SK-N-SH (cell line): Measurements from ENCODE around the gene DIPK1C. TPM values are rescaled to one million over a fixed set of nuclear protein-coding genes. Genes with fewer than 3 reads are reported as not detected.

ENCODE experiments used
- CTCF ChIA-PET: fragments of 300-600, 350-600 bp; formaldehyde crosslinking; extraction: SDS; loops from one replicate; lab custom pipeline; 2021; lab: Yijun Ruan, JAX
- POLR2A ChIA-PET: fragments of 350-600 bp; sonication (Branson Sonifier 250); formaldehyde crosslinking; extraction: SDS; loops from one replicate; lab custom pipeline; 2020; ENCODE audit warnings: antibody characterized with exemption, inconsistent platforms; lab: Yijun Ruan, JAX
- DNase-seq: peaks from one replicate; pipeline ENCODE4 v3.0.0; 2012
- H2AFZ ChIP-seq: fragments of 200-600 bp; sonication (generic); 2 replicates; pipeline ENCODE4 v1.8.1; 2016; ENCODE audit warnings: antibody characterized with exemption, mild to moderate bottlenecking, low read depth
- H3F3A ChIP-seq: fragments of 200-600 bp; sonication (generic); replicated peaks from 2 replicates; pipeline ENCODE3; 2016; ENCODE audit warnings: antibody characterized with exemption, mild to moderate bottlenecking; ENCODE audit not compliant: insufficient read depth
- H3K27ac ChIP-seq, 2 experiments: fragments of 200-500 bp in 1 of 2; fragments of 200-600 bp in 1 of 2; sonication (Bioruptor generic) in 1 of 2; sonication (generic), shearing (Covaris generic) in 1 of 2; 2 replicates each; pipeline versions ENCODE4 v1.5.1 to v1.6.1; 2014 to 2016; ENCODE audit warnings: low read depth in 2 of 2, inconsistent platforms in 1 of 2, low read length in 1 of 2, mild to moderate bottlenecking in 1 of 2, mixed read lengths in 1 of 2
- H3K27me3 ChIP-seq: fragments of 200-600 bp; sonication (generic), shearing (Covaris generic); 2 replicates; pipeline ENCODE4 v1.6.1; 2016; ENCODE audit warnings: mixed run types; ENCODE audit not compliant: insufficient read depth
- H3K36me3 ChIP-seq, 2 experiments: fragments of 200-500 bp in 1 of 2; fragments of 200-600 bp in 1 of 2; sonication (Bioruptor generic) in 1 of 2; sonication (generic) in 1 of 2; replicated peaks in 1 of 2; 2 replicates each; pipeline versions ENCODE3 to v1.5.1; 2014 to 2016; ENCODE audit warnings: low read length in 1 of 2, mild to moderate bottlenecking in 1 of 2; ENCODE audit not compliant: insufficient read depth in 2 of 2, control insufficient read depth in 1 of 2
- H3K4me1 ChIP-seq, 2 experiments: fragments of 200-500 bp in 1 of 2; fragments of 200-600 bp in 1 of 2; sonication (Bioruptor generic) in 1 of 2; sonication (generic), shearing (Covaris generic) in 1 of 2; 2 replicates each; pipeline versions ENCODE4 v1.5.1 to v1.6.1; 2014 to 2016; ENCODE audit warnings: low read depth in 1 of 2, low read length in 1 of 2, mixed run types in 1 of 2; ENCODE audit not compliant: insufficient read depth in 2 of 2, control insufficient read depth in 1 of 2
- H3K4me2 ChIP-seq: fragments of 200-600 bp; sonication (generic), shearing (Covaris generic); 2 replicates; pipeline ENCODE4 v1.6.1; 2017; ENCODE audit warnings: mixed run types
- H3K4me3 ChIP-seq, 2 experiments: fragments of 200-500 bp in 1 of 2; fragments of 200-600 bp in 1 of 2; sonication (Bioruptor generic) in 1 of 2; sonication (generic), shearing (Covaris generic) in 1 of 2; 2 replicates each; pipeline versions ENCODE4 v1.5.1 to v1.8.1; 2014 to 2016; ENCODE audit warnings: low read depth in 2 of 2, inconsistent platforms in 1 of 2, low read length in 1 of 2, mild to moderate bottlenecking in 1 of 2, mixed read lengths in 1 of 2, moderate library complexity in 1 of 2
- H3K79me2 ChIP-seq: fragments of 200-600 bp; sonication (generic); 2 replicates; pipeline ENCODE4 v1.8.1; 2017; ENCODE audit warnings: mild to moderate bottlenecking; ENCODE audit not compliant: insufficient read depth
- H3K9ac ChIP-seq: fragments of 200-600 bp; sonication (generic); 2 replicates; pipeline ENCODE4 v1.6.1; 2017; ENCODE audit warnings: mixed run types
- H3K9me2 ChIP-seq: fragments of 200-600 bp; sonication (generic); 2 replicates; pipeline ENCODE4 v1.6.1; 2017; ENCODE audit warnings: mixed run types
- H3K9me3 ChIP-seq: fragments of 200-600 bp; sonication (generic); 2 replicates; pipeline ENCODE4 v1.6.1; 2017; ENCODE audit warnings: mixed run types, mild to moderate bottlenecking, moderate library complexity
- H4K20me1 ChIP-seq: fragments of 200-600 bp; sonication (generic); 2 replicates; pipeline ENCODE4 v1.6.1; 2017; ENCODE audit warnings: mild to moderate bottlenecking, mixed run types; ENCODE audit not compliant: insufficient read depth
- CHD2 ChIP-seq: fragments of 150-350 bp; IDR thresholded peaks from 2 replicates; pipeline ENCODE4 v1.6.1; 2018; ENCODE audit warnings: low read length; ENCODE audit not compliant: partially characterized antibody
- ELF1 ChIP-seq: IDR thresholded peaks from 2 replicates; pipeline ENCODE4 v1.4.0; 2012
- EP300 ChIP-seq, 2 experiments: IDR thresholded peaks; 2 replicates each; pipeline versions ENCODE4 v1.4.0 to v1.6.1; 2012; ENCODE audit warnings: borderline replicate concordance in 1 of 2, low read depth in 1 of 2, low read length in 1 of 2
- FOSL2 ChIP-seq: IDR thresholded peaks from 2 replicates; pipeline ENCODE4 v1.4.0; 2012; ENCODE audit warnings: low read depth, mild to moderate bottlenecking, moderate library complexity, borderline replicate concordance
- FOXM1 ChIP-seq: IDR thresholded peaks from 2 replicates; pipeline ENCODE4 v1.4.0; 2012; ENCODE audit warnings: low read depth, mild to moderate bottlenecking
- JUND ChIP-seq: IDR thresholded peaks from 2 replicates; pipeline ENCODE4 v1.4.0; 2012
- MEF2A ChIP-seq: IDR thresholded peaks from 2 replicates; pipeline ENCODE4 v1.4.0; 2012; ENCODE audit warnings: low read depth, borderline replicate concordance
- NRF1 ChIP-seq: IDR thresholded peaks from 2 replicates; pipeline ENCODE4 v1.6.1; 2012; ENCODE audit warnings: low read depth, mild to moderate bottlenecking, low read length
- RFX5 ChIP-seq: IDR thresholded peaks from 2 replicates; pipeline ENCODE4 v1.6.1; 2012; ENCODE audit warnings: mild to moderate bottlenecking, improper control_type of control experiment, low read length
- RXRA ChIP-seq: IDR thresholded peaks from 2 replicates; pipeline ENCODE4 v1.4.0; 2012; ENCODE audit warnings: low read depth, mild to moderate bottlenecking, borderline replicate concordance
- SIN3A ChIP-seq: IDR thresholded peaks from 2 replicates; pipeline ENCODE4 v1.6.1; 2012; ENCODE audit warnings: low read depth, mild to moderate bottlenecking, low read length, moderate library complexity, borderline replicate concordance
- TAF1 ChIP-seq: IDR thresholded peaks from 2 replicates; pipeline ENCODE4 v1.6.1; 2012; ENCODE audit warnings: low read depth, mild to moderate bottlenecking, low read length, moderate library complexity, borderline replicate concordance
- TCF12 ChIP-seq: IDR thresholded peaks from 2 replicates; pipeline ENCODE4 v1.4.0; 2012
- YY1 ChIP-seq: IDR thresholded peaks from 2 replicates; pipeline ENCODE4 v1.4.0; 2012; ENCODE audit warnings: low read depth, mild to moderate bottlenecking
- ZBTB33 ChIP-seq: IDR thresholded peaks from 2 replicates; pipeline ENCODE4 v1.4.0; 2012; ENCODE audit warnings: low read depth, borderline replicate concordance
- WGBS: methylation state at CpG from one replicate; pipeline ENCODE4 v1.1.6; 2017; ENCODE audit warnings: low lambda C conversion rate; 5-methylcytosine and 5-hydroxymethylcytosine counted together
- polyA plus RNA-seq, 3 experiments: library from polyadenylated mRNA; depleted of rRNA; stranded (reverse); fragments of >200 nt; gene quantifications; 2 replicates each; pipeline ENCODE4 v1.2.3, GENCODE V29; 2012
- TF ChIP-seq, protein P1 (sequence below): fragments of 150-350 bp; IDR thresholded peaks from 2 replicates; pipeline ENCODE4 v1.6.1; 2016; ENCODE audit warnings: mild to moderate bottlenecking, low read depth, low read length
- TF ChIP-seq, protein P2 (sequence below): fragments of 200-600 bp; sonication (generic); IDR thresholded peaks from 2 replicates; pipeline ENCODE4 v1.6.1; 2017; ENCODE audit warnings: antibody characterized with exemption, mild to moderate bottlenecking, moderate library complexity
- TF ChIP-seq, protein P3 (sequence below): fragments of 150-350 bp; IDR thresholded peaks from 2 replicates; pipeline ENCODE4 v1.6.1; 2017; ENCODE audit warnings: antibody characterized with exemption, low read length, low read depth, borderline replicate concordance

DIPK1C gene
- polyA plus RNA-seq, 1 of the 3 experiments (the other 2 are of a cell fraction), result not detected

DNA sequence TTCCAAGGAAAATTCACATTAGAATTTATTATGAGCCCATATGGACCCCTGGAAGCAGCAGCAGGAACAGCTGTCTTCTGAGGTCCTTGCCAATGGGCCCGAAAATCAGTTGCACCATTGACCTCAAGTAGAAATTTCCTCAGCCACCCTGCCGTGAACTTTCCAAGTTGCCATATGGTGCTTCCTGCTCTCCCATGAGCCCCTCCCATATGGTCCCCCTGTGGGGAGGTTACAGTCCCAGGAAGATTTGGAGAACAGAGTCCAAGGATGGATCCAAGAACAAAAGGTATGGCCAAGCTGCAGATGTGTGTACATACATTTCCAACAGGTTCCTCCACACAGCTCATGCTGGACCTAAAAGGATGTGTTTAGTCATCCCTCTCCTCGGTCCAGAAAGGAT lies 34.6 kb downstream of the DIPK1C start:
- Histone ChIP-seq H3K4me1 (no peaks in the 10 kb centered on the region), H3F3A (no peaks in the 10 kb centered on the region), H2AFZ (no peak overlapping the region), H3K27ac (no peak overlapping the region), H3K9me3 (no peaks in the 10 kb centered on the region), H4K20me1 (no peaks in the 10 kb centered on the region)
- 0% methylated on average over 3 of the region's 3 CpGs for whole genome bisulfite sequencing
- no peak for TF ChIP-seq RXRA
- TF ChIP-seq, protein P1, sequence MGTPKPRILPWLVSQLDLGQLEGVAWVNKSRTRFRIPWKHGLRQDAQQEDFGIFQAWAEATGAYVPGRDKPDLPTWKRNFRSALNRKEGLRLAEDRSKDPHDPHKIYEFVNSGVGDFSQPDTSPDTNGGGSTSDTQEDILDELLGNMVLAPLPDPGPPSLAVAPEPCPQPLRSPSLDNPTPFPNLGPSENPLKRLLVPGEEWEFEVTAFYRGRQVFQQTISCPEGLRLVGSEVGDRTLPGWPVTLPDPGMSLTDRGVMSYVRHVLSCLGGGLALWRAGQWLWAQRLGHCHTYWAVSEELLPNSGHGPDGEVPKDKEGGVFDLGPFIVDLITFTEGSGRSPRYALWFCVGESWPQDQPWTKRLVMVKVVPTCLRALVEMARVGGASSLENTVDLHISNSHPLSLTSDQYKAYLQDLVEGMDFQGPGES, result no peak
- no peak for TF ChIP-seq CHD2
- TF ChIP-seq FOXM1, result no peak
- no peak for TF ChIP-seq YY1
- TF ChIP-seq TAF1, result no peak
- TF ChIP-seq ELF1, result no peak
- no peak for TF ChIP-seq FOSL2
- no peak for TF ChIP-seq RFX5
- no peak for TF ChIP-seq EP300 (IDR thresholded peaks at IDR 0.05; ENCODE audit: borderline replicate concordance in 1 of 2, low read depth in 1 of 2, low read length in 1 of 2)
- TF ChIP-seq NRF1, result no peak
- TF ChIP-seq JUND, result no peak
- TF ChIP-seq, protein P2, sequence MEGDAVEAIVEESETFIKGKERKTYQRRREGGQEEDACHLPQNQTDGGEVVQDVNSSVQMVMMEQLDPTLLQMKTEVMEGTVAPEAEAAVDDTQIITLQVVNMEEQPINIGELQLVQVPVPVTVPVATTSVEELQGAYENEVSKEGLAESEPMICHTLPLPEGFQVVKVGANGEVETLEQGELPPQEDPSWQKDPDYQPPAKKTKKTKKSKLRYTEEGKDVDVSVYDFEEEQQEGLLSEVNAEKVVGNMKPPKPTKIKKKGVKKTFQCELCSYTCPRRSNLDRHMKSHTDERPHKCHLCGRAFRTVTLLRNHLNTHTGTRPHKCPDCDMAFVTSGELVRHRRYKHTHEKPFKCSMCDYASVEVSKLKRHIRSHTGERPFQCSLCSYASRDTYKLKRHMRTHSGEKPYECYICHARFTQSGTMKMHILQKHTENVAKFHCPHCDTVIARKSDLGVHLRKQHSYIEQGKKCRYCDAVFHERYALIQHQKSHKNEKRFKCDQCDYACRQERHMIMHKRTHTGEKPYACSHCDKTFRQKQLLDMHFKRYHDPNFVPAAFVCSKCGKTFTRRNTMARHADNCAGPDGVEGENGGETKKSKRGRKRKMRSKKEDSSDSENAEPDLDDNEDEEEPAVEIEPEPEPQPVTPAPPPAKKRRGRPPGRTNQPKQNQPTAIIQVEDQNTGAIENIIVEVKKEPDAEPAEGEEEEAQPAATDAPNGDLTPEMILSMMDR, result no peak
- TF ChIP-seq TCF12, result no peak
- TF ChIP-seq SIN3A, result no peak
- TF ChIP-seq, protein P3, sequence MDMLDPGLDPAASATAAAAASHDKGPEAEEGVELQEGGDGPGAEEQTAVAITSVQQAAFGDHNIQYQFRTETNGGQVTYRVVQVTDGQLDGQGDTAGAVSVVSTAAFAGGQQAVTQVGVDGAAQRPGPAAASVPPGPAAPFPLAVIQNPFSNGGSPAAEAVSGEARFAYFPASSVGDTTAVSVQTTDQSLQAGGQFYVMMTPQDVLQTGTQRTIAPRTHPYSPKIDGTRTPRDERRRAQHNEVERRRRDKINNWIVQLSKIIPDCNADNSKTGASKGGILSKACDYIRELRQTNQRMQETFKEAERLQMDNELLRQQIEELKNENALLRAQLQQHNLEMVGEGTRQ, result no peak
- no peak for TF ChIP-seq MEF2A
- TF ChIP-seq ZBTB33, result no peak
- TF ChIP-seq, all 33 proteins: peak for 0
- POLR2A ChIA-PET, result no interaction called here
- Histone ChIP-seq H3K27me3 (peaks cover 42% of the 10 kb centered on the region; the same call in 1 of the 2 replicates), H3K9ac (no peak overlapping the region), H3K9me2 (no peaks in the 10 kb centered on the region), H3K4me3 (no peak overlapping the region), H3K79me2 (no peaks in the 10 kb centered on the region), H3K4me2 (no peak overlapping the region), H3K36me3 (no peaks in the 10 kb centered on the region)
- CTCF ChIA-PET, result interaction anchor here (0.7 kb wide), 1 partner anchor 387 kb away, joined by 3 read pairs; no protein-coding TSS in a partner anchor
- no peak for DNase-seq
